ENCODE results near the gene IL1R2.
"Not testable (repeated sequence)": the region's sequence is repeated elsewhere in the genome, so short reads cannot be mapped to it uniquely, and the experiment has no call there.

IL1R2 gene

DNA sequence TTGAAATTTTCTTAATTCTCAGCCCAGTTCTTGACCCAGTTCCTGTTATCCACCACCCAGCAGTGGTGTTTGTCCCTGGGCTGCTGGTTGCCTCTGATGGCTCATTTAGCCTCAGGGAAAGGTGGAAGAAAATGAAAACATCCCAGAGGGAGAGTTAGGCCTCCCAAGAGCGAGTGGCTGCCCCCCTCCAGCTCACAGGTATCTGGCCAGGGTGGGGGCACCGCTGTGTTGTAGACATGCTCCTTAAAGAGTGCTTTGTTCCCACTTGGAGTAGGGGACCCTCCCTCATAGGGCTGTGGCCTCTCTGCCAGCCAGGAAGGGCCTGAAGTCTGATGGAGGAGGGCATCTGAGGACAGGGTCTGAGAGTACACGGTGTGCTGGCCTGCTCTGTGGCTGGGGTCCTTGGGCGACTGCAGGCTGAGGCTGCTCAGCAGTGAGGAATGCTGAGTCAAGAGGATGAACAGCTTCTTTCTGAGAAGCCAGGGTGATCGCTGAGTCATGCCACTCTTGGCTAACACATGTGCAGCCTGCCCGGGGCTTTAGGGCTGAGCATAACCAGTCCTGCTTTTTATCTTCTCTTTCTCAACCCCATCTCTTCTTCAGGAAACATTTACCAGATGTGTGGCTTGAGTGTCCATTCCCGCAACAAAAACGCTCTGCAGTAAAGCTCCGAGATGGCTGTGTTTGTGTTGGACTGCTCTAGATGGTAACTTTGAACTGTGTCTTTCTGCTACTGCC lies 72.3 kb downstream of the IL1R2 start:
- peak; percentile 98 for DNase-seq

DNA sequence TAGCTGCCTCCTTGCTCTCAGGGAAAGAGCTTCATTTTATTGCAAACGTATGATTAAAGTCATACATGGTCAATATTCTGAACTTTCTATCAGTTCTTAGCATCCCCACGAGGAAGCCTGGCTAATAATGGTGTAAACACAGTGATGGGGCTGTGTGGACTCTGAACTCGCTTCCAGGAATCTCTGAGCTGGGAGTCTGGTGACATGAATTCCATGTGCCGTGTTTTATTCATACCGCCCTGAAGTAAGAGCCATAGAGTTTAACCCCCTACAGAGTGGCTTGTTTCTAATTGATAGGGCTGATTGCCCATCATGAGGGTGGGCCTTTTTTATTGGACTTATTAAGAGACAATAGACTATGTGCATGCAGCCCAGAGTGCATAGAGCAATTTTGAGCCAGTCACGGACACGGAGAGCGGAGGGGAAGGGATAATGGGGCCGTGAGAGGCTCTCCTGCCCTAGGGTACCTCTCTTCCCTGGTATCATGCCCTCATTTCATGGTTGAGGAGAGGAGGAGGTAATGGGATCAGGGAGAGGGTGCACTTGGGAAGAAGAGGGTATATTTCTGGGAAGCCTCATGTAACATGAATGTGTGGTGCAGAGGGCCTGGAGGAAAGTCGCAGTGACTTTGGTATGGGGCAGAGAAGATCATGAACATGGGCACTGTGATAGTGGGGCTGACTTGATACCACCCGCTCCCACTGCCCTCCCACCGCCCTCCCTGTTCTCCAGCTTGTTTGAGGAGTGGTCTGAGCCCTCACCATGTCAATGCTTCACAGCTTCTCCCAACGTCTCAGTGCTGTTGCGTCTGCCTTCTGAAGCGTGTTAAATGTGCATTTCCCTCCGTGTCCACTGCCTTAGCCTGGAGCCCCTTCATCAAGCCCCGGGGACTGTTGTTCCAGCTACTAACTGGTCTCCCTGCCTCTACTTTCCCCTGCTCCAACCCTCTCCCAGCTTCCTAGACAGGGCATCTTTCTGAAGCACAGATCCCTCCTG lies 73.2 kb downstream of the IL1R2 start:
- peak; percentile 50 for DNase-seq

DNA sequence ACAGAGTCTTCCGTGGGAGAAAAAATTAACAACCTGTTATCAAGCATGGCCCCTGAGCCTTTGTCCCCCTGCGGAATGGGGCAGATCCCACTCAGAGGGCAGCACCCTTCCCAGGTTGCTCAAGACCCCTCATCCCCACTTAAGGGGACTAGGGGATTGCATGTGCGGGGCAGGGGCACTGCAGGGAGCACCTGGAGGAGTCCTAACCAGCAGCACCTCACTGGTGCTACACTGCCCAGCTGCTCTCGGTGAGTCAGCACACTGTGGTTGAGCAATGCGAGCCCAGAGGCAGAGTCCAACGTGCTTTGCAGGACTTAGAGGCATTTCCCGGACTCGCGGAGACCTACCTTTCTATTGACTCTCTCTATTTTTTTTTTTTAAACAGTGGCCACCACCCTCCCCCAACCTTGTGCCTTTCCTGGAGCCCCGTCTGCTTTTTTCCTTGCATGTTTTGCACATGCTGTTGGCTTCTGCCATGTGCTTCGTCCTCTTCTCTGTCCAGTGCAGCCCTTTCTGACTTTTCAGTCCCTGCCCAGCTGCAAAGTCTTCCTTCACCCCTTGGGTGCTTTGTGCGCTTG lies 74.0 kb downstream of the IL1R2 start:
- peak; percentile 50 for DNase-seq

DNA sequence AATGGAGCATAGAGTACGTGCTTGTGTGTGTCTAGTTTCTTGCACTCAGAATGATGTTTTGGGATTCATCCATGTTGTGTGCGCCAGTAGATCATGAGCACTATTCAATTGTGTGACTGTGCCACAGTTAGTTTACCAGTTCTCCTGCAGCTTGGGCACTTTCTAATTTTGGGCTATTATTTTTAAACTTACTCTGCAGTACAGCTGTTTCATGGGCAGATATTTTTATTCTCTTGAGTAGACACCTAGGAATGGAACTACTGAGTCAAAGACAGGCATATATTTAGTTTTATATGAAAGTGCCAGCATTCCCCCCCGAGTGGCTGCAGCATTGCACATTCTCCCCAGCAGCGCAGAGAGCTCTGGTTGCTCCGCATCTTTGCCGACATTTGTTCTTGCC lies 74.8 kb downstream of the IL1R2 start:
- no peak for DNase-seq

DNA sequence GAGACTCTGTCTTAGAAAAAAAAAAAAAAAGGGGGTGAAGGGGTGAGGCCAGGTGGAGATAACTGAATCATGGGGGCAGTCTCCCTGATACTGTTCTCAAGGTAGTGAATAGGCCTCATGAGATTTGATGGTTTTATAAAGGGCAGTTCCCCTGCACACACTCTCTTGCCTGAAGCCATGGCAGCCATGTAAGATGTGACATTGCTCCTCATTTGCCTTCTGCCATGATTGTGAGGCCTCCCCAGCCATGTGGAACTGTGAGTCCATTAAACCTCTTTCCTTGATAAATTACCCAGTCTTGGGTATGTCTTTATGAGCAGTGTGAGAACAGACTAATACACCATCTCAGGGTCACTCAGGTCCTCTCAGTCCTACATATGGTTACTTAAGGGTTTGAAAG lies 76.4 kb downstream of the IL1R2 start:
- DNase-seq, result not testable (repeated sequence)

DNA sequence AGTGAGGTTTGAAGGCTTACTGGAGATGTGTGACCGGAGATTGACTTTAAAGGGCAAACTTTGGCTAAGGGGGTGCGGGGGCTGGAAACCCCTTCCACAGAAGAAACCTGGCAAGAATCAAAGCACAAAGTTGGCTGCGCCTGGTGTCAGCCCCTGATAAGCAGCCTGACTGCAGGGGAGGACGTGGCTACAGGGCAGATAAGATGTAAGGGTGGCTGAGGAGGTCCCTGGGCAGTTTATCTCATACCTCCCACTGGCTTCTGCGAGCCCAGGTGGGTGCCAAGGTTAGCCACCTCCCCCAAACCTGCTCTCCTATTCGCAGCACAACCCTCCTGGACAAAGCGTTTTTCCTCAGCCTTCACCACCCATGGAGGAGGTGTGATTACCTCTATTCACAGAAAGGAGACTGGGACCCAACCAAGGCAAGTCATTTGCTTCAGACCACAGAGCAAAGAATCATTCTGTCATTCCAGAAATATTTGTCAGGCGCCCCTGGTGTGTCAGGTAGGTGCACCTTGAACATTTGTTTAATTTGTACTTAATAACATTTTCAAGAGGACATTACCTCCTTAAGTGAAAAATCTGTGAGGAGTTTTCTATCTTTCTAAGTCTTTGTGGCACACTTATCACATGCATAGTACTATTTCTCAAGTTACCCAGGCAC lies 77.7 kb downstream of the IL1R2 start:
- DNase-seq, result peak; percentile 86

DNA sequence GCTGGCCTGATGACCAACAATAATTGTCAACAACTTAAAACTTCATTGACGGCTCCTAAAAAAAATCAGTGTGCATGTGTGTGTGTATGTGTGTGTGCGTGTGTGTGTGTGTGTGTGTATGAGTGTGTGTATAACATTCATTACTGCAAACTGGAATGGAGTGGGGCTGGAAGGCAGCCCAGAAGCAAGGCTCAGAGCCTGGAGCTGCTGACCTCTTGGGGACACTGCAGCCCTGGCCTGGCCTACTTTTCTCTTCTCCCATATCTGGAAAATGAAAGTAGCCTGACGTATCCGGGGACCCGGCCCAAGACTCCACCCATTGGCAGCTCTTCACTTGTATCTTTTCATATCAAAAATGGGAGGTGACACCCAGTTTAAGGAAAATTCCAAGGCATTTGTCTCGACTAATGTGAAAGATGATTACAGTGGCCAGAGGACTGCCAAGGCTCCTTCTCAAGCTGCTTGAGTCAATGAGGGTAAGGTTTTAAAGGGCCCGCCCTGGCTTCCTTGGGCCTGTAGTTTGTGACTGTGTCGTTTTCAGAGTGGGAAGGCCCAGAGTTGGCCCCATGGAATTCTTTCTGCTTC lies 78.4 kb downstream of the IL1R2 start:
- no peak for DNase-seq

DNA sequence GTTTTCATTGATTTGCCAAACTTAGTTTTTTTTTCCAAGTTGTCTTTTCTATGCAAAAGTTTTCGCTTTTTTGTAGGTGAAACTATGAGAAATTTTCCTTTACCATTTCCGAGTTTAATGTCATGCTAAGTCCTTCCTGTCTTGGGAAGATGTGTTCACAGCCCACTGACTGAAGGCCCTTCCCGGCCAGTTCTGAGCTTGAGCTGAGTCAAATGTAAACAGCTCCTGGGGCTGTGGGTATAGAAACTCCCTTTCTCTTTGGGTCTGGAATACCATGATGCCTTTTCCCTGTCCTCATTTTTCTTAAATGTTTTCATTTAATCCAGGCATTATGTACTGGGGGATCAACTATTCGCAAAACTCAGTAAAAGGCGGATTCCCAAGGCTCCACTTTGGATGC lies 81.0 kb downstream of the IL1R2 start:
- no peak for DNase-seq

DNA sequence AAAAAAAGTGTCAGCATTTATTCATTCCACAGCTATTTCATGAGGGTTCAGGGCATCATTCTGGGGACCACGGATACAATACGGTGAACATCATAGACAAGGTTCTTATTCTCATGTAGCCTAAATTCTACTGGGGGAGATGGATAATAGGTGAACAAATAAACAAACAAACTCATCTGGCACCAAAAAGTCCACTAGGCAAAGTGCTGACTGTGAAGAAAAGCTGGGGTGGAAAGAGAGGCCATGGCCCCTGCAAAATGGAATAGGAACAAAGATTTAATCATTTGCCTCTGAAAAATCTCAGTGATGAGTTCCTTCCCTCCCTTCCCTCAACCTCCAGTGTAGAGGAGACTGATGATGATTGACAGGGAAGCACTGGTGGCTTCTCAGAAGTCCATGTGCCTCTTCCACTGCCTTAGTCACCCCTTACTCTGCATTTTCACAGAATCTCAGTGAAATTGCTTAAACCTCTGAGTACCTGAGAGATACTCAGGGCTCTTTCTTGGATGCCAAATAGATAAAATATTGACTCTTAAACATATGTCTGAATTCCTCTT lies 81.5 kb downstream of the IL1R2 start:
- no peak for DNase-seq

DNA sequence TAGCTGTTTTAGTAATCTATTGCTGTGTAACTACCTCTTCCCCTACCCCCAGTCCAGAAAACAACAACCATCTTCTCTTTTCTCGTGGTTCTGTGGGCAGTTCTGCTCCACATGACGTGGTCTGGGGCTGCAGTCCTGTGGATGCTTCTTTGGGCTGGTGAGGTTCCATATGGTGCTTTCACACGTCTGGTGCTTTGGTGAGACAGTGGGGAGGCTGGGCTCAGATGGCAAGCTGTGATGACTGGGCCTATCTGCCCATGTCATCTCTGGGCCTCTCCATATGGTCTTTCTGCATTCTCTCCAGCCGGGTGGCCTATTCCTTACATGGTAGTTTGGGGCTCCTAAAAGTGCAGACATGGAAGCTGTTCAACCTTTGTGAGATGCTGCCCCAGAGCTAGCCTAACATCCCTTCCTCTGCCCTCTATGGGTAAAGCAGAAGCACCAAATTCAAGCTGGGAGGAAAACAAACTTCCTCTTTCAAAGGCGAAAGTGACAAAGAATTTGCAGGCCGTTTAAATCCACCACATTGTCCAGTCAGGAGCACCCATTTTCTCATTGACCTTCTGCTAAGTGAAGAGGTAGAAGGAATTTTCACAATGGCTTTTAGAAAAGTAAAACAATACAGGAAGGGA lies 82.5 kb downstream of the IL1R2 start:
- peak; percentile 61 for DNase-seq

DNA sequence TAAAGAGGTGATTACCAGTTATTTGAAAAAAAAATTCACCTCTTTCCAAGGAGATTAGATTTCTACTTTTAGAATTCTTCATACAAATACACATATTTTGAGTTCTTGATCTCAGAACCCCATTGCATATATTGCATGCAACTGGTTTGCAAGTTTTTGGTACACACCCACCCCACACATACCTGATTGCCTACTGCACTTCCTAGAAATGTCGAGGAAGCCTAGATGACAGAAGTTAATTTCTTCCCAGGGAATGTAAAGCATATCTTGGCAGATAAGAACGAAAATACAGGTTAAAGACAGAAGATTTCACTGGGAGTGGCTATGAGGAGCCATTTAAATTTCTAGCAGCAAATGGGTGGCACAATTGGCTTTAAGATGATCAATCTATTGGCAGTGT lies 83.7 kb downstream of the IL1R2 start:
- no peak for DNase-seq

DNA sequence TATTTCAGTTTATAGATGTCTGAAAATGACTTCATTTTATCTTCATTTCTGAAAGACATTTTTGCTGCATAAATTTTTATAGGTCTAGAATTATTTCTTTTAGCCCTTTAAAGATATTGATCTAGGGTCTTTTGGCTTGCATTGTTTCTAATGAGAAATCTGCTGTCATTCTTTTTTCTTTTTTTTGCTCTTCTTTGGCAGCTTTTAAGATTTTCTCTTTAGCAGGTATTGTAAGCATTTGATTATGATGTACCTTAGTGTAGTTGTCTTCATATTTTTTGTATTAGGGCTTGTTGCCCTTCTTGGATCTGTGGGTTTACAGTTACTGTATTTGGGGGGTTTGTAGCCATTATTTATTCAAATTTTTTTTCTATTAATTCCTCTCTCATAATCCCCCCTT lies 84.8 kb downstream of the IL1R2 start:
- no peak for DNase-seq

Measured in hematopoietic multipotent progenitor cell treated with erythropoietin and hydrocortisone succinate and interleukin-3 and kit ligand, for 6 days (in vitro differentiated cells).